Activated T-cell treated with anti-CD3 and anti-CD28 coated beads for 48 hours (primary cell): Measurements from ENCODE around the gene ARHGAP19.

Experiments used
- DNase-seq: peaks from one replicate; pipeline ENCODE4 v3.0.0-alpha.2; 2020; ENCODE audit warnings: low read depth

Gene ARHGAP19

GRCh38 chr10:97192952-97193435 is 99.4 kb downstream of the ARHGAP19 start:
- DNase-seq, result no peak

GRCh38 chr10:97190450-97190849 is 102.0 kb downstream of the ARHGAP19 start:
- DNase-seq, result no peak

GRCh38 chr10:97188261-97188711 is 104.2 kb downstream of the ARHGAP19 start:
- no peak for DNase-seq

GRCh38 chr10:97186911-97187310 is 105.5 kb downstream of the ARHGAP19 start:
- DNase-seq, result no peak

DNA sequence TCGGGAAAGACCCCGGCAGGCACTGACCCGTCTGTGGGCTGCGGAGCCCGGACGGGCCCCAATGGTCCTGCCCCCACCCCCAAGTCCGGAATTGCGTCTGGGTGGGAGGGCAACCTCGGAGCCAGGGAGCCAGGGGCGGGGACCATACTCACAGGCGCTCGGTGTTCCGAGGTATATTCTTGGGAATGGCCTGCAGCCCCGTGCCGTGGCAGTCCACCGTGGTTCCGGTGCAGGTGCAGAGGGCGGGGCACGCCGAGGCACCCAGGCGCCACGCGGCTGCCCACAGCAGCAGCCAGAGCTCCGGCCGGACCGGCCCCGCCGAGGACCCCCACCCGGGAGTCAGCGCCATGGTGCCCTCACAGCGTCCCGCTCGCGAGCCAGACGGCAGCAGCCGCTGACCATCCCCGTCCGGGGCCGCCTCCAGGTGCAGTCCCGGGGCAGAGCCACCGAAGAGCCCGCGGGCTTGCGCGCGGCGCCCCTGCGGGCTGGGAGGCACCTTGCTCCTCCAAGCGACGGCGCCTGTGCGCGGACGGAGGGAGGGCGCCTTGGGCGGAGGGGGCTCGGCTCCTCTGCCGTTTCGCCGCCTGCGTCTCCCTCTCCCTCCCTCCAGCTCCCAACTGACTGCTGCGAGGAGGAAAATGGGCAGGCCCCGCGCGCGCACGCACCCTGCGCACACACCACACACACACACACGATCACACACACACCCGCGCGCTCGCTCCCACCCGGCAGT is 106.9 kb downstream of the ARHGAP19 start, which contains the start of gene SLIT1:
SLIT1 (minus strand) TSS at position 634 of the 733 bp plus-strand sequence; CDS start at position 349, 285 bp downstream.
- no peak for DNase-seq

GRCh38 chr10:97184971-97185325 is 107.5 kb downstream of the ARHGAP19 start:
- DNase-seq, result no peak

DNA sequence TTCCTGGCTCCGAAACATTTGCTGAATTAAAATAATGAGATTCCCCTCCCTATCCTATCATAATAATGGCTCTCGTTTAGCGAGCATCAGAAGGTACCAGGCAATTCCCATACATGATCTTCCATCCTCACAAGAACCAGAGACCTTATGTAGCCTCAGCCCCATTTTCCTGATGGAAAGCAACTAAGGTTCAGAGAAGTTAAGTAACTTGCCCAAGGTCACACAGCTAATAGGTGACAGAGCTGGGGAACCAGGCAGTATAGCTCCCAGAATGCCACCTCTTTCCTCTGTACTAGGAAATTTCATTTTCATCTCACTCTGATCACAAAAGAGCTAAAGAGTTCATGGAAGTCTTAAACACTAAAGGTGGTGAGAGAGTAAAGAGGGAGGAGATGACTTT is 109.1 kb downstream of the ARHGAP19 start:
- no peak for DNase-seq

DNA sequence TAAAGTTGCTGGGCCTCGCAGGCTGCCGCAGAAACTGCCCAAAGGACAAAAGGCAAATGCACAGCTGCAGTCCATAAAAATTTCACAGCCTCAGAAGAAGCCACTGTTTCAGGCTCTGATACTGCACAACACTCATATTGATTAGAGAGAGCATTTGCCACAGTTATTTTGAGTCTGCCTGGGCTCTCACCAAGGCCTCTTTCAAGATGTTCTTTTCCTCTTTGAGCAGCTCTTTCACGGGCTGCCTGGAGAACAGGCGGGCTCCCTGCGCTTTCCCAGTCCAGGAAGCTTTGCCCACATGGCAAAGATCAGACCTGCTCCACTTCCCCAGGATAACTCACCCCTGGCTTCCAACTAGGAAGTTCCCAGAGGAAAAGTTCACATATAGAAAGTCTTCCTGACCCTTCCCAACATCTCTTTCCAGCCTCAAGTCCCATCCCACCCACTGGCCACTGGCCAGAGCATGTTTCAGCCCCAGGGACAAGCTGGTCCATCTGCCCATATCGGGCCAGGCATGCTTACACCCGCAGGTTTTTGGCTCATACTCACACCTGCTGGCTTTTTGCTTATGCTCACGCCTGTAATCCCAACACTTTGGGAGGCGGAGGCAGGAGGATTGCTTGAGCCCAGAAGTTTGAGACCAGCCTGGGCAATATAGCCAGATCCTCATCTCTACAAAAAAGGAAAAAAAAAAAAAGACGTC is 110.0 kb downstream of the ARHGAP19 start:
- DNase-seq, result no peak

- DNase-seq, result no peak
These were observed 111.5 kb downstream of the ARHGAP19 start for GRCh38 chr10:97180986-97181385.

GRCh38 chr10:97180363-97180755 is 112.1 kb downstream of the ARHGAP19 start:
- no peak for DNase-seq

DNA sequence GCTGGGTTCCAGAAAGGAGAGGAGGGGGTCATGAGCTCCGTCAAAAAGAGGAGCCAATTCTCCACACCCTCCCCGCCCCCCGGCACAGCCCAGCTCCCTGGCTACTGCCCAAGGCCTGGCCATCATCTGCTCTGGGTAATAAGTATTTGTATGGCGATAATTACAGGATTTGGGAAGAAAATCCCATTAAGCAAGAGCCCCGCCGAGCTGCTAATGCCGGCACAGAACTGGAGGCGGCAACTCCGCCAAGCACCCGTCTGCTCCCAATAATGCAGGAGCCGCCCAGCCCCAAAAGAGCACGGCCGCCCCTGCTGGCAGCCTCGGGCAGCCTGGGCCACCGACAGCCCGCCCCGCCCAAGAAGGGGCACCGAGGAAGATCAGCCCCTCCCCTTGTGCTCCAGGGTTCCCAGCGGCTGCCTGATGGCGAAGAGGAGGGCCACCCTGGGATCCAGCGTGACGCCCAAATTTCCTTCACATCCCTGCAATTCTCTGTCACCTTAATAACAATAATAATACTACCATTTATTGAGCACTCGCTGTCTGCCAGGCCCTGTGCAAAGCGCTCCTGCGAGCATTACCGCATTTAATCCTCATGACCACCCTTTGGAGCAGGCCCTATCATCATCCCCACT is 112.6 kb downstream of the ARHGAP19 start:
- no peak for DNase-seq

DNA sequence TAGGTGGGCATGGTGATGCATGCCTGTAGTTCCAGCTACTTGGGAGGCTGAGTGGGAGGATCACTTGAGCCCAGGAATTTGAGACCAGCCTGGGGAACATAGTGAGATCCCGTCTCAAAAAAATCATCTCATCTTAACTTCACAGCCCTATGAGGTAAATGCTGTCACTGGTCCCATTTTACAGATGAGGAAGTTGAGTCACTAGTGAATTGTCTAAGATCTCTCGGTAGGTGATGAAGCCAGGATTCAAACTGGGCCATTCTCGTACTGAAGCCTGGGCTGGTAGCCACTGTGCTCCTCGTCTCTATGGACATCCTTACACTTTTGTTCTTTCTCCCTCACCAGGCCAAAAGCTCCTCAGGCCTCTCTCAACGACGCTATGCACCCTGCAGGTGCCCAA is 113.1 kb downstream of the ARHGAP19 start:
- DNase-seq, result no peak

GRCh38 chr10:97178074-97178473 is 114.4 kb downstream of the ARHGAP19 start:
- DNase-seq, result no peak

GRCh38 chr10:97176226-97176625 is 116.2 kb downstream of the ARHGAP19 start:
- DNase-seq, result no peak

DNA sequence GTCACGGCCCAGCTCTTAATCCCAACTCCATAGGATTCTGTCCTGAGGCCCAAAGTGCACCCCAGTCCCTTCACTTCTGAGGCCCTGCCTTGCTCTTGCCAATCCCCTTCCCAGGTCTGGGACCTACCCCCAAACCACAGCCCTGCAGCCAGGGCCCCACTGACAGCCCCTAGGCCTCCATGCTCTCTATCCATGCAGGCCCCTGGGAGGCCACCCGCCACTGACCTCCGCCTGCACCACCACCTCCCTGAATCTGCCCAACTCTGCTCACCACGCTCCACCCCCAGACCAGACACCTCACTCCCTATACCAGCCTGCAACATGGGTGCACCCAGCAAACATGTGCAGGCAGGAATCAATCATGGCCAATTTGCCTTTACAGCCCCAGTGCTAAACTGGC is 116.9 kb downstream of the ARHGAP19 start:
- no peak for DNase-seq

GRCh38 chr10:97174941-97175340 is 117.5 kb downstream of the ARHGAP19 start:
- no peak for DNase-seq

DNA sequence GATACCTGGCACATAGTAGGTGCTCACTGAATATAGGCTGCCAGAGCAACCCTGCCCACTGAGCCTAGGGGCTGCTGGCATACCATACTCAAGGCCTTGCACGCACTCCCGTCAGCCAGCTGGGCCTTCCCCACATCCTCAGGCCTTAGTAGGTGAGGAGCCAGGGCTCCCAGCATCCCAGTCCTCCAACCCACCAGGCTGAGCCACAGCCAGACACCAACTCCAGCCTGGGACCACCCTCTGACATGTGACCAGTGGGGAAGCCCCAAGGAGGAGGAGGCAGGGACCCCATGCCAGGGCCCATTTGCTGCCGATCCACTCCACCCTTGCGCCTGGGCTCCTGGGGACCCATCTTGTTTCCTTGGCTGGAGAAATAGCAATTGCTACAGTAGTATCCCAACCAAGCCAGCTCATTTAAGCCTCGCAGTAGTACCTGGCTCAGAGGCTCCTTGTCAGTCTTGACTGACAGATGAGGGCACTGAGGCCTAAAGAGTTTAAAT is 118.1 kb downstream of the ARHGAP19 start:
- DNase-seq, result no peak

DNA sequence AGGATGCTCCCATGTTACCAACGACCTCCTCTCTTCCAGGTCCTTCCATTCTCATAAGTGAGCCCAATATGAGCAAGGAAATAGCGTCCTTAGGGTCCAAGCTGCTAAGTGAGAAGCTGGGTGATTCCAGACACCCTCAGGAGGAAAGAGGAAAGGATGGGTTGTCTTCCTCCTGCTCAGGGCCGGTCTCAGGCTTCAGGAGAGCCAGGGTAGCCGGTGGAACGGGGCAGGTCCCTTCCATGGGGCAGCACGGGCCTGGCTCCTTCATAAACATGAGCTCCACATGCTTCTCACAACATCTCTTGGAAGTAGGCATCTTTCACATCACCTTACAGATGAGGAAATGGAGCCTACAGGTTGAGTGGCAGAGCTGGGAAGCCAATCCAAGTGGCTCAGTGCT is 119.4 kb downstream of the ARHGAP19 start:
- no peak for DNase-seq
